Prostate gland (tissue), 2 donors: ENCODE results near the gene STX16.

Experiments
- POLR2A ChIP-seq: fragments of 450-650 bp; IDR thresholded peaks from one replicate; pipeline ENCODE4 v1.6.1; 2016; ENCODE audit warnings: antibody characterized with exemption, mild to moderate bottlenecking
- POLR2AphosphoS5 ChIP-seq: sonication (generic); formaldehyde crosslinking; IDR thresholded peaks from one replicate; pipeline ENCODE4 v1.6.1; 2017; ENCODE audit warnings: antibody characterized with exemption
- TF ChIP-seq, protein P1 (sequence below), 4 experiments: fragments of 200-600 bp in 2 of 4; fragments of 450-650 bp in 2 of 4; sonication (generic) in 2 of 4; IDR thresholded peaks; 1 replicate in 3 of 4; 2 replicates in 1 of 4; pipeline ENCODE4 v1.5.1; 2016 to 2019; ENCODE audit warnings: antibody characterized with exemption in 4 of 4, mild to moderate bottlenecking in 2 of 4, moderate library complexity in 2 of 4

DNA sequence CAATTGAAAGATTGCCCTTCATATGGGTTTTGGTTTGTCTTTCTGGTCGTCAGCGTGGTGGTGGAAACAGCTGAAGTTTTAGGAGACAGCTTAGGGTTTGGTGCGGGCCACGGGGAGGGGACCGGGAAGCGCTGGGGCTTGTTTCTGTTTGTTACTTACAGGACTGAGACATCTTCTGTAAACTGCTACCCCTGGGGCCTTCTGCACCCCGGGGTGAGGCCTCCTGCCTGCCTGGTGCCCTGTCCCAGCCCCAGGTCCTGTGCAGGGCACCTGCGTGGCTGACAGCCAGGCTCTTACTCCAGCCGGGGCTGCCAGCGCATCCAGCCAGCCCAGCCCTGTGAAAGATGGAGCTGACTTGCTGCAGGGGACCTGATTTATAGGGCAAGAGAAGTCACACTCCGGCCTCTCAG, 64.3 kb downstream of the STX16 start:
- TF ChIP-seq, protein P1, sequence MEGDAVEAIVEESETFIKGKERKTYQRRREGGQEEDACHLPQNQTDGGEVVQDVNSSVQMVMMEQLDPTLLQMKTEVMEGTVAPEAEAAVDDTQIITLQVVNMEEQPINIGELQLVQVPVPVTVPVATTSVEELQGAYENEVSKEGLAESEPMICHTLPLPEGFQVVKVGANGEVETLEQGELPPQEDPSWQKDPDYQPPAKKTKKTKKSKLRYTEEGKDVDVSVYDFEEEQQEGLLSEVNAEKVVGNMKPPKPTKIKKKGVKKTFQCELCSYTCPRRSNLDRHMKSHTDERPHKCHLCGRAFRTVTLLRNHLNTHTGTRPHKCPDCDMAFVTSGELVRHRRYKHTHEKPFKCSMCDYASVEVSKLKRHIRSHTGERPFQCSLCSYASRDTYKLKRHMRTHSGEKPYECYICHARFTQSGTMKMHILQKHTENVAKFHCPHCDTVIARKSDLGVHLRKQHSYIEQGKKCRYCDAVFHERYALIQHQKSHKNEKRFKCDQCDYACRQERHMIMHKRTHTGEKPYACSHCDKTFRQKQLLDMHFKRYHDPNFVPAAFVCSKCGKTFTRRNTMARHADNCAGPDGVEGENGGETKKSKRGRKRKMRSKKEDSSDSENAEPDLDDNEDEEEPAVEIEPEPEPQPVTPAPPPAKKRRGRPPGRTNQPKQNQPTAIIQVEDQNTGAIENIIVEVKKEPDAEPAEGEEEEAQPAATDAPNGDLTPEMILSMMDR (IDR thresholded peaks at IDR 0.05) = no peak
- TF ChIP-seq POLR2AphosphoS5 = no peak
- TF ChIP-seq POLR2A = no peak
